ENCODE data around the gene ADCYAP1R1. TPM values are rescaled to one million over a fixed set of nuclear protein-coding genes. Genes with fewer than 3 reads are reported as not detected.

The ADCYAP1R1 gene
- total and polyA plus RNA-seq, 8 donors = 0.25 to 20.1 (median 0.69) TPM

- intact Hi-C loops (cut with DNase I; ENCODE audit: low total_unique reads) = no loop called here
- 10 to 33% (median 19%) methylated on average over 7 to 9 of the region's 9 CpGs for WGBS, 5 donors
- no peak for TF ChIP-seq POLR2A (IDR thresholded peaks at IDR 0.05)
- TF ChIP-seq CTCF (IDR thresholded peaks at IDR 0.05) = no peak
- no peak for TF ChIP-seq EP300 (IDR thresholded peaks at IDR 0.05)
- no peak for TF ChIP-seq POLR2AphosphoS5 (IDR thresholded peaks at IDR 0.05)
Measured at GRCh38 chr7:31043051-31043471, 9.0 kb upstream of the ADCYAP1R1 start.

GRCh38 chr7:31044529-31044928, 7.6 kb upstream of the ADCYAP1R1 start:
- Histone ChIP-seq H3K9me3 (no peaks in the 10 kb centered on the region), H3K36me3 (no peaks in the 10 kb centered on the region), H3K4me3 (no peak overlapping the region), H3K4me1 (no peaks in the 10 kb centered on the region), H3K27me3 (peaks cover 0 to 43% (median 6%) of the 10 kb centered on the region in 3 donors), H3K27ac (no peak overlapping the region)
- DNase-seq = no peak
- 57 to 71% (median 58%) methylated on average over 5 of the region's 5 CpGs for WGBS, 5 donors
- TF ChIP-seq POLR2A (IDR thresholded peaks at IDR 0.05) = no peak
- intact Hi-C loops (cut with DNase I; ENCODE audit: low total_unique reads) = no loop called here

More at GRCh38 chr7:31043051-31043471, 9.0 kb upstream of the ADCYAP1R1 start:
- no peak overlapping the region for H3K4me3 ChIP-seq
- no peaks in the 10 kb centered on the region for H3K9me3 ChIP-seq
- H3K4me1 ChIP-seq = no peaks in the 10 kb centered on the region
- no peak overlapping the region for H3K27ac ChIP-seq
- DNase-seq = peak in 1 of 2 donors; percentile 48
- H3K27me3 ChIP-seq = peaks cover 0 to 38% (median 6%) of the 10 kb centered on the region in 3 donors
- no peaks in the 10 kb centered on the region for H3K36me3 ChIP-seq

- intact Hi-C loops (cut with DNase I; ENCODE audit: low total_unique reads) = no loop called here
- no peak overlapping the region for H3K4me3 ChIP-seq
- WGBS, 5 donors = 82 to 95% (median 91%) methylated on average over 5 of the region's 5 CpGs
- H3K27me3 ChIP-seq = peaks cover 0 to 58% (median 15%) of the 10 kb centered on the region in 3 donors
- H3K36me3 ChIP-seq = no peaks in the 10 kb centered on the region
- no peak overlapping the region for H3K27ac ChIP-seq
- no peaks in the 10 kb centered on the region for H3K9me3 ChIP-seq
- peaks cover 0 to 1% (median under 1%) of the 10 kb centered on the region in 4 donors for H3K4me1 ChIP-seq
- no peak for DNase-seq
- TF ChIP-seq POLR2A (IDR thresholded peaks at IDR 0.05) = no peak
- no peak for TF ChIP-seq CTCF (IDR thresholded peaks at IDR 0.05)
- TF ChIP-seq POLR2AphosphoS5 (IDR thresholded peaks at IDR 0.05) = no peak
- no peak for TF ChIP-seq EP300 (IDR thresholded peaks at IDR 0.05)
Measured at GRCh38 chr7:31046723-31047122, 5.4 kb upstream of the ADCYAP1R1 start.

GRCh38 chr7:31047313-31048146, 4.6 kb upstream of the ADCYAP1R1 start:
- Histone ChIP-seq H3K4me3 (no peak overlapping the region), H3K27me3 (peaks cover 8 to 58% (median 23%) of the 10 kb centered on the region in 3 donors), H3K4me1 (peaks cover 2 to 7% (median 6%) of the 10 kb centered on the region in 4 donors), H3K9me3 (no peaks in the 10 kb centered on the region), H3K27ac (no peak overlapping the region), H3K36me3 (no peaks in the 10 kb centered on the region)
- WGBS, 5 donors = 76 to 84% (median 80%) methylated on average over 9 of the region's 9 CpGs
- intact Hi-C loops (cut with DNase I; ENCODE audit: low total_unique reads) = no loop called here
- no peak for DNase-seq
- no peak for TF ChIP-seq POLR2A (IDR thresholded peaks at IDR 0.05)
- TF ChIP-seq POLR2AphosphoS5 (IDR thresholded peaks at IDR 0.05) = no peak
- no peak for TF ChIP-seq CTCF (IDR thresholded peaks at IDR 0.05)
- TF ChIP-seq EP300 (IDR thresholded peaks at IDR 0.05) = no peak
